NCI-H2196 (cell line): ENCODE data around the gene RPUSD1.
A peak's percentile ranks its signal among the peaks of the same experiment; 100 is the strongest.

Source experiments
- DNase-seq: peaks from one replicate; lab custom pipeline; 2025; ENCODE audit not compliant: unreplicated experiment; lab: John Stamatoyannopoulos, UW

Gene RPUSD1

DNA sequence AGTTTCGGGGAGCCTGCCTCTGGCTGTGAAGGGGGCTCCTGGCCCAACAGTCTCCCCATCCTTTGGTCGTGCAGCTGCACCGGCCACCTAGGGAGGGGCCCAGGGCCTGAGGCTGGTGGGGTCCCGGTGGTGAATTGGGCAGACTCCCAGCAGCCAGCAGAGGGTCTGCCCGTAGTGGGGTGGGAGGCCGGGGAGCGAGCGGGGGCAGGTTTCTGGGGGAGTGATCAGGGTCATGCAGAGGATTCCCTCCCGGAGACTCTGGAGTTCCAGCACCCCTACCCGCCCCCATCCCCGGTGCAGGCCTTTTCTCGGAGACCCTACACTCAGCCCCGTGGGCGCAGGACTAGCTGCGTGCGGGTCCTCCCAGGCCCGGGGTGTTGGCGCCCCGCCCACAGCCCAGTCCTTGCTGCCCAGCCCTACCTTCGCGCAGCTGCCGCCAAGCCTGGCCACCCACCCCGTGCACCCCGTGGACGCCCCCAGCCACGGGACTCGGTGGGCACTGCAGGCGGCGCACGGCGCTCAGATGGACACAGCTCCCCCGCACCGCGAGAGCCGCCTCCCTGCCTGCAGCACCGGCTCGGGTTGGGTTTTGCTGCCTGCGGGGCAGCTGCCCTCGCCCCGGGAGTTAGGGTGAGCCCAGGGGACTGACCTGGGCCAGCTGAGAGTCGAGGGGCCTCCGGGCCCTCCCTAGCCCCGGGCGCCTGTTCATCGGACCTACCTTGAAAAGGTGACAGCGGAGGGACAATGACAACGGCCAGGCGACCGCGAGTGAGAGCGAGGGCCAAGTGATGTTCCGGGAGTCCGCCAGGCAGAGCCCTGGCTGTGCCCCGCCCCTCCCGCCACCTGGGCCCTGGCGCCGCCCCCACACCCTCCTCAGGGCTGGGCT lies 12.0 kb upstream of the RPUSD1 start, which contains the start of gene GNG13:
TSS of gene GNG13 (minus strand) at position 787 of the 886 bp plus-strand sequence. CDS start 1,657 bp downstream, outside the sequence.
- DNase-seq = no peak

GRCh38 chr16:799111-799947 lies 11.1 kb upstream of the RPUSD1 start:
- DNase-seq = no peak

- DNase-seq = no peak
Measured at GRCh38 chr16:798666-799065, 10.5 kb upstream of the RPUSD1 start.

- no peak for DNase-seq
Measured at GRCh38 chr16:797686-798085, 9.5 kb upstream of the RPUSD1 start.

DNA sequence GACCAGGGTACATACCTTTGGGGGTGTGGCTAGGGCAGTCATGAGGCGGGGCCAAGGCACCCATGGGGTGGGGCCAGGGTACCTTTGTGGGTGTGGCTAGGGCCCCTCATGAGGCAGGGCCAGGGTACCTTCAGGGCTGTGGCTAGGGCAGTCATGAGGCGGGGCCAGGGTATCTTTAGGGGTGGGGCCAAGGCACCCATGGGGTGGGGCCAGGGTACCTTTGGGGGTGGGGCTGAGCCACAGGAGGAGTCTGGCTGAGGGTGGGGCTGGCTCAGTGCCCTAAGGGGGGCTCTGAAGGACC lies 8.9 kb upstream of the RPUSD1 start:
- peak; percentile 29 for DNase-seq

- no peak for DNase-seq
Measured at GRCh38 chr16:796296-797119, 8.3 kb upstream of the RPUSD1 start.

GRCh38 chr16:795580-796229 lies 7.5 kb upstream of the RPUSD1 start:
- DNase-seq = peak; percentile 70

DNA sequence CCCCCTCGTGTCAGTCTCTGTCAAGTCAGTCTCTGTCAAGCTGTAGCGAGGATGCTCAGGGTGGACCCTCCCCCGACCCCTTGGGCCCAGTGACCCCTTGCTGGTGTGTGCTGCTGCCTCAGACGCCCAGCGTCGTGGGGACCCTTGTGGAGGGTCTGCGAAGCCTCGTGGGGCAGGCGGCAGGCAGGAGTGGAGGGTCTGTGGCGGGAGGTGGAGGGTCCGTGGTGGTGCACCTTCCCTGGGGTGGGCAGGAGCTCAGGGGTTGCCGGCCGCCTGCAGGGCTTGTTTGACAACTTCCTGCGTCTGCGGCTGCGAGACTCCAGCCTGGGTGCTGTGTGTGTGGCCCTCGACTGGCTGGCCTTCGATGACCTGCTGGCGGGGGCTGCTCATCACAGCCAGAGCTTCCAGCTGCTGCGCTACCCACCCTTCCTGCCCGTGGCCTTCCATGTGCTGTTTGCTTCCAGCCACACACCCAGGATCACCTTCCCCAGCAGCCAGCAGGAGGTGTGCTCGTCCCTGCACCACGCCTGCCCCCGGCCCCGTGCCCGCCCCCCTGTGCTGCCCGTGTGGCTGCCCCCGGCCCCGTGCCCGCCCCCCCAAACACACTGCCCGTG lies 6.8 kb upstream of the RPUSD1 start:
- no peak for DNase-seq

DNA sequence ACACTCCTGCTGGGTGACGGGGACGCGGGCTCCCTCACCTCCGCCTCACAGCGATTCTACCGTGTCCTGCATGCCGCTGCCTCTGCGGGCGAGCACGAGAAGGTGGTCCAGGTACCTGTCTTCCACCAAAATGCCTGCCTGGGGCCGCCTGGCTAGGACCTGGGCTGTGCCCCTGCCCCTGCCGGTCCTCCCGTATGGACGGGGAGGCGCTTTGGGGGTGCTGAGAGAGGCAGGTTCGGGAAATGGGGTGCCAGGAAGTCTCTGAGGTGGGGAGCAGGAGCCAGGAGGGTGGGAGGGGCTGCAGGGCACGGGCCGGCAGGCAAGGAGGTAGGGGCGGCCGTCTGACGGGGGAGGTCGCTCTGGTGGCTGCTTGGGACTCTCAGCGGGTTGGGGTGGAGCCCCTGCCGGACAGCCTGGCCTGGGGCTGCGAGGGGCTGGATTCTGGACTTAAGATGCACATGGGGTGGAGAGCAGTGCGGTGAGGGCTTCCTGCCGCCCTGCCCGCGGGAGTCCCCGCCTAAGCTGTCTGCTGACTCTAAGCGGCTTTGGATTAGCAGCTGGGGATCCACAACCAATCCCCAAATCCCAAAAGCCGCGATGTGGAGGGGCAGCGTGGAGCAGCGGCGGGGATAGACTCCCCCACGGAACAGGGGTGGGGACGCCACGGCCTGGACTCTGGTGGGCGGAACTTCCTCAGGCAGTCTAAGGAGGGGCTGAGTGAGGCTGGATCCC lies 6.1 kb upstream of the RPUSD1 start:
- DNase-seq = no peak

- DNase-seq = no peak
Measured at GRCh38 chr16:793414-793813, 5.2 kb upstream of the RPUSD1 start.

DNA sequence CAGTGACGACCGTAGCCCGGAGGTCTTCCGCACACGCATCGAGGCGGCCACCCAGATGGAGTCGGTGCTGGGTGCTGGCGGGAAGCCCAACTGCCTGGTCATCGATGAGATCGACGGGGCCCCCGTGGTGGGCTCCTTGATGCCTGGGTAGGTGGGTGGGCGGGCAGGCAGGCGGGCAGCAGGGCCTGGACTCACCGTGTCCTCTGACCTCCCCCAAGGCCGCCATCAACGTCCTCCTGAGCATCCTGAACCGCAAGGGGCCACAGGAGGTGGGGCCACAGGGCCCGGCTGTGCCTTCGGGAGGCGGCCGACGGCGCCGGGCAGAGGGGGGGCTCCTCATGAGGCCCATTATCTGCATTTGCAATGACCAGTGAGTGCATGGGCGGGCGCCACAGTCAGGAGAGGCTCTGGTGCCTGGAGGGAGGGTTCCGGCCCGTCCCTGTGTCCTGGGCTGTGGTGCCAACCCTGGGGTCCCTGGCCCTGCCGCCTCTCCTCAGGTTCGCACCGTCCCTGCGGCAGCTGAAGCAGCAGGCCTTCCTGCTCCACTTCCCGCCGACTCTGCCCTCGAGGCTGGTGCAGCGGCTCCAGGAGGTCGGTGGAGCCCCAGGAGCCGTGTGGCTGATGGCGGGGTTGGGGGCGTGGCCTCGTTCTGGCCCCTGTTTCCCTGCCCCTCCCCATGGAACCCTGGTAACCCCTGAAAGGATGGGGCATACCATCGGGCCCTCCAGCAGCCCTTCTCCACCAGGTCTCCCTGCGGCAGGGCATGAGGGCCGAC lies 4.2 kb upstream of the RPUSD1 start:
- DNase-seq = no peak

DNA sequence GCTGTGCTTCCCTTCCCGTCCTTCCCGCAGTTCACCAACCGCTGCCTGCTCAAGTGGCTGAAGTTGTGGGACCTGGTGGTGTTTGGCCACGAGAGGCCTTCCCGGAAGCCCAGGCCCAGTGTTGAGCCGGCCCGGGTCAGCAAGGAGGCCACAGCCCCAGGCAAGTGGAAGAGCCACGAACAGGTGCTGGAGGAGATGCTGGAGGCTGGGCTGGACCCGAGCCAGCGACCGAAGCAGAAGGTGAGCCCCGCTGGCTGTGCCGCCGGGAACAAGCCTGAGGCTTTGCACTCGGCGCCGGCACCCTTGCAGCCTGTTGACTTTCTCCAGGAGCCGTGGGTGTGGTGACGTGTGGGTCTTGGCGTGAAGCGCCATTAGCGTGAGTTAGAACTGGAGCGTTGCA lies 3.0 kb upstream of the RPUSD1 start:
- no peak for DNase-seq

DNA sequence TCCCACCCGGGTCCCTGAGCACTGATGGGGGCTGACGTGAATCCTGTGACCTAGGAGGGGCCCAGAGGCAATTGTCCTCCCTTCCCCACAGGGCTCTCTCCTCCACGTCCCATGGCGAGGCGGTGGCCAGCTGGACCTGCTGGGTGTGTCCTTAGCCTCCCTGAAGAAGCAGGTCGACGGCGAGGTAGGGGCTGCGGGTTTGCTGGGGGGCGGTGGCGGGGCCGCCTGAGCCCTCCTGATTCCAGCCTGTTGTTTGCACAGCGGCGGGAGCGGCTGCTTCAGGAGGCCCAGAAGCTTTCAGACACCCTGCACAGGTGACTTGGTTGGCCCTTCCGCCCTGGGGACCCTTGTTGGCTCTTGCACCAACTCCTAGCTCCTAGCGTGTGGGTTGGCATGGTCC lies 1.9 kb upstream of the RPUSD1 start:
- no peak for DNase-seq

DNA sequence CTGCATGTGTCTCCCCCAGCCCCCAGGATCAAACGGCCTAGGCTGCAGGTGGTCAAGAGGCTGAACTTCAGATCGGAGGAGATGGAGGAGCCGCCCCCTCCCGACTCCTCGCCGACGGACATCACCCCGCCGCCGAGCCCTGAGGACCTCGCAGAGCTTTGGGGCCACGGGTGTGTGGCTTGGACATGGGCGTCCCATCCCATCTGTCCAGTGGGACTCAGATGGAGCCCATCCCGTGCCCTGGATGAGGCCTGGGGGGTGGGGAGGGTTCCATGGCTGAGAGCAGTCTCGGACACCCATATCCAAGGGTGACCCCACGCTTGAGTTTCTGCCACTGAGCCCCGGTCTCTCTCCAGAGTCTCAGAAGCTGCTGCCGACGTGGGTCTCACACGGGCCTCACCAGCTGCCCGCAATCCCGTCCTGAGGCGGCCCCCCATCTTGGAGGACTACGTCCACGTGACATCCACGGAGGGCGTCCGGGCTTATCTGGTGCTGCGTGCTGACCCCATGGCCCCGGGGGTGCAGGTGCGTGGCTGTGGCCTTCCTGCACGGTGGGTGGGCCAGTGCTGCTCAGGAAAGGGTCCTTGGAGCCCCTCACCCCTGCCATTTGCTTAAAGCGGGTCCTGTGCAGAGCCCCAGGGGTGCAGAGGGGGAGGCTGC lies 1.1 kb upstream of the RPUSD1 start:
- DNase-seq = no peak

GRCh38 chr16:788399-789126 lies 382 bp upstream of the RPUSD1 start, which contains the start of gene CHTF18:
Gene CHTF18 (plus strand): TSS chr16:788620. CDS start chr16:788685, 65 bp downstream.
- DNase-seq = peak; percentile 92

GRCh38 chr16:787321-787966 lies 737 bp downstream of the RPUSD1 start:
- DNase-seq = no peak
